Measurements from ENCODE around the gene INSYN1. TPM values are rescaled to one million over a fixed set of nuclear protein-coding genes. Genes with fewer than 3 reads are reported as not detected.

INSYN1 gene
- total and polyA plus RNA-seq, 10 of the 15 experiments (the other 5 are each of a cell fraction or from before 2014, with no cell fraction given), result not detected

DNA sequence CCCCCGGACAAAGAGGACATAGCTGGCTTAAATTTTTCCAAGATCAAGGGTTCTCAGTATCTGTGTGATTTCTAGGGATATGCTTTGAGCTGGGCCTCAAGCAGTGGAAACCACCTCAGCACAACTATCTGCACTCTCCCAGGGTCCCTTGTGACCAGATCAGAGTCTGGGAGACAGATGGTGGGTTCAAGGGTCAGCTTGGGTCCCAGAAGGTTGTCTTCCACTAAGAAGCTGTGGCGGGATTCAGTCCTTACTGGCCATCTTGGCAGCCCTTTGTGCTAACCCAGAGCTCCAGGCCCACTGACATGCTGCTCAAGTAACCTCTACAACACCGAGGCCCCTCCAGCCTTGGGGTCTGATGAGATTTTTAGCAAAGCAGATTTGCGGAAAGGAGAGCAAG is 2.7 kb downstream of the INSYN1 start:
- no peak overlapping the region for H3K27ac ChIP-seq (ENCODE audit: control insufficient read depth, insufficient read depth)
- RAD21 ChIA-PET (ENCODE audit: unreplicated experiment), result no interaction called here
- CTCF ChIA-PET, result no interaction called here

More for the DNA sequence above, 2.7 kb downstream of the INSYN1 start:
- intact Hi-C loops (cut with micrococcal nuclease; ENCODE audit: unreplicated experiment) (no loop called here), in situ Hi-C loops (cut with MboI) (no loop called here)
- no peak overlapping the region for H3K4me2 ChIP-seq (ENCODE audit: control insufficient read depth, insufficient read depth)
- H3K4me1 ChIP-seq (ENCODE audit: control insufficient read depth, insufficient read depth, low read length), result no peaks in the 10 kb centered on the region
- 0% methylated on average over 3 of the region's 4 CpGs for WGBS (ENCODE audit: insufficient coverage, insufficient replicate concordance, low lambda C conversion rate, missing lambda C conversion rate)
- no peak for FAIRE-seq
- no peak overlapping the region for H2AFZ ChIP-seq (ENCODE audit: control insufficient read depth, low read depth, low read length)
- no peak overlapping the region for H3K4me3 ChIP-seq
- TF ChIP-seq, protein P1, sequence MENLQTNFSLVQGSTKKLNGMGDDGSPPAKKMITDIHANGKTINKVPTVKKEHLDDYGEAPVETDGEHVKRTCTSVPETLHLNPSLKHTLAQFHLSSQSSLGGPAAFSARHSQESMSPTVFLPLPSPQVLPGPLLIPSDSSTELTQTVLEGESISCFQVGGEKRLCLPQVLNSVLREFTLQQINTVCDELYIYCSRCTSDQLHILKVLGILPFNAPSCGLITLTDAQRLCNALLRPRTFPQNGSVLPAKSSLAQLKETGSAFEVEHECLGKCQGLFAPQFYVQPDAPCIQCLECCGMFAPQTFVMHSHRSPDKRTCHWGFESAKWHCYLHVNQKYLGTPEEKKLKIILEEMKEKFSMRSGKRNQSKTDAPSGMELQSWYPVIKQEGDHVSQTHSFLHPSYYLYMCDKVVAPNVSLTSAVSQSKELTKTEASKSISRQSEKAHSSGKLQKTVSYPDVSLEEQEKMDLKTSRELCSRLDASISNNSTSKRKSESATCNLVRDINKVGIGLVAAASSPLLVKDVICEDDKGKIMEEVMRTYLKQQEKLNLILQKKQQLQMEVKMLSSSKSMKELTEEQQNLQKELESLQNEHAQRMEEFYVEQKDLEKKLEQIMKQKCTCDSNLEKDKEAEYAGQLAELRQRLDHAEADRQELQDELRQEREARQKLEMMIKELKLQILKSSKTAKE (IDR thresholded peaks at IDR 0.05; ENCODE audit: low read depth, poor library complexity, severe bottlenecking), result no peak
- TF ChIP-seq, protein P2, sequence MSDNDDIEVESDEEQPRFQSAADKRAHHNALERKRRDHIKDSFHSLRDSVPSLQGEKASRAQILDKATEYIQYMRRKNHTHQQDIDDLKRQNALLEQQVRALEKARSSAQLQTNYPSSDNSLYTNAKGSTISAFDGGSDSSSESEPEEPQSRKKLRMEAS (IDR thresholded peaks at IDR 0.05; ENCODE audit: low read depth, low read length), result no peak
- TF ChIP-seq SMARCA5 (IDR thresholded peaks at IDR 0.05) (no peak), HCFC1 (IDR thresholded peaks at IDR 0.05; ENCODE audit: low read length) (no peak), ATF7 (IDR thresholded peaks at IDR 0.05; ENCODE audit: low read depth) (no peak), MEF2A (IDR thresholded peaks at IDR 0.05; ENCODE audit: insufficient read depth, low read depth, low read length) (no peak), TBL1XR1 (IDR thresholded peaks at IDR 0.05; ENCODE audit: low read depth, low read length) (no peak), RFX5 (IDR thresholded peaks at IDR 0.05; ENCODE audit: low read depth, low read length) (no peak), CREM (IDR thresholded peaks at IDR 0.05; ENCODE audit: low read depth) (no peak), JUNB (IDR thresholded peaks at IDR 0.05) (no peak), RCOR1 (conservative IDR thresholded peaks at IDR 0.05; ENCODE audit: low read depth, low read length) (no peak), NFXL1 (IDR thresholded peaks at IDR 0.05; ENCODE audit: borderline replicate concordance) (no peak), IKZF1 (conservative IDR thresholded peaks at IDR 0.05) (no peak)
- TF ChIP-seq, protein P3, sequence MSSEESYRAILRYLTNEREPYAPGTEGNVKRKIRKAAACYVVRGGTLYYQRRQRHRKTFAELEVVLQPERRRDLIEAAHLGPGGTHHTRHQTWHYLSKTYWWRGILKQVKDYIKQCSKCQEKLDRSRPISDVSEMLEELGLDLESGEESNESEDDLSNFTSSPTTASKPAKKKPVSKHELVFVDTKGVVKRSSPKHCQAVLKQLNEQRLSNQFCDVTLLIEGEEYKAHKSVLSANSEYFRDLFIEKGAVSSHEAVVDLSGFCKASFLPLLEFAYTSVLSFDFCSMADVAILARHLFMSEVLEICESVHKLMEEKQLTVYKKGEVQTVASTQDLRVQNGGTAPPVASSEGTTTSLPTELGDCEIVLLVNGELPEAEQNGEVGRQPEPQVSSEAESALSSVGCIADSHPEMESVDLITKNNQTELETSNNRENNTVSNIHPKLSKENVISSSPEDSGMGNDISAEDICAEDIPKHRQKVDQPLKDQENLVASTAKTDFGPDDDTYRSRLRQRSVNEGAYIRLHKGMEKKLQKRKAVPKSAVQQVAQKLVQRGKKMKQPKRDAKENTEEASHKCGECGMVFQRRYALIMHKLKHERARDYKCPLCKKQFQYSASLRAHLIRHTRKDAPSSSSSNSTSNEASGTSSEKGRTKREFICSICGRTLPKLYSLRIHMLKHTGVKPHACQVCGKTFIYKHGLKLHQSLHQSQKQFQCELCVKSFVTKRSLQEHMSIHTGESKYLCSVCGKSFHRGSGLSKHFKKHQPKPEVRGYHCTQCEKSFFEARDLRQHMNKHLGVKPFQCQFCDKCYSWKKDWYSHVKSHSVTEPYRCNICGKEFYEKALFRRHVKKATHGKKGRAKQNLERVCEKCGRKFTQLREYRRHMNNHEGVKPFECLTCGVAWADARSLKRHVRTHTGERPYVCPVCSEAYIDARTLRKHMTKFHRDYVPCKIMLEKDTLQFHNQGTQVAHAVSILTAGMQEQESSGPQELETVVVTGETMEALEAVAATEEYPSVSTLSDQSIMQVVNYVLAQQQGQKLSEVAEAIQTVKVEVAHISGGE (CRISPR knock-in tag; IDR thresholded peaks at IDR 0.05), result no peak
- TF ChIP-seq, protein P4, sequence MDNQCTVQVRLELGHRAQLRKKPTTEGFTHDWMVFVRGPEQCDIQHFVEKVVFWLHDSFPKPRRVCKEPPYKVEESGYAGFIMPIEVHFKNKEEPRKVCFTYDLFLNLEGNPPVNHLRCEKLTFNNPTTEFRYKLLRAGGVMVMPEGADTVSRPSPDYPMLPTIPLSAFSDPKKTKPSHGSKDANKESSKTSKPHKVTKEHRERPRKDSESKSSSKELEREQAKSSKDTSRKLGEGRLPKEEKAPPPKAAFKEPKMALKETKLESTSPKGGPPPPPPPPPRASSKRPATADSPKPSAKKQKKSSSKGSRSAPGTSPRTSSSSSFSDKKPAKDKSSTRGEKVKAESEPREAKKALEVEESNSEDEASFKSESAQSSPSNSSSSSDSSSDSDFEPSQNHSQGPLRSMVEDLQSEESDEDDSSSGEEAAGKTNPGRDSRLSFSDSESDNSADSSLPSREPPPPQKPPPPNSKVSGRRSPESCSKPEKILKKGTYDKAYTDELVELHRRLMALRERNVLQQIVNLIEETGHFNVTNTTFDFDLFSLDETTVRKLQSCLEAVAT (IDR thresholded peaks at IDR 0.05), result no peak
- H3K27me3 ChIP-seq (replicated peaks in 1 of 2; ENCODE audit: control insufficient read depth in 2 of 2, insufficient read depth in 2 of 2, low read length in 1 of 2), result peaks cover 0 to 6% of the 10 kb centered on the region in 2 experiments; a peak in 3 of 4 replicates
- ChIA-PET SMC1A (ENCODE audit: uncharacterized antibody, unreplicated experiment) (no interaction called here), POLR2A (no interaction called here)
- no peaks in the 10 kb centered on the region for H3K79me2 ChIP-seq (ENCODE audit: control insufficient read depth, insufficient read depth, low read length)
- no peak for ATAC-seq
- no peak overlapping the region for H3K9ac ChIP-seq (ENCODE audit: control insufficient read depth, insufficient read depth, low read length)
- no peaks in the 10 kb centered on the region for H4K20me1 ChIP-seq (ENCODE audit: control insufficient read depth, insufficient read depth)
- no peaks in the 10 kb centered on the region for H3K9me3 ChIP-seq (replicated peaks; ENCODE audit: control insufficient read depth, insufficient read depth, low read length)
- H3K36me3 ChIP-seq (ENCODE audit: control insufficient read depth in 2 of 2, insufficient read depth in 2 of 2, low read length in 1 of 2), result no peaks in the 10 kb centered on the region
- no TSS peak for BruUV-seq (replicated peaks)
- no peak for DNase-seq (ENCODE audit: low read depth, low spot score)

Measured in GM12878 (cell line).